RWPE1 (cell line): ENCODE data around the gene SLAIN2.

Experiments
- CTCF ChIA-PET: fragments of 350-600 bp; sonication (Branson Sonifier 250); formaldehyde crosslinking; extraction: SDS; loops from one replicate; lab custom pipeline; 2021; lab: Yijun Ruan, JAX
- POLR2A ChIA-PET: fragments of 400-600 bp; formaldehyde crosslinking; extraction: SDS; loops from one replicate; lab custom pipeline; 2020; ENCODE audit warnings: antibody characterized with exemption; ENCODE audit not compliant: low non-redundant PET; lab: Yijun Ruan, JAX
- DNase-seq: peaks from one replicate; pipeline ENCODE4 v3.0.0; 2012; ENCODE audit warnings: low spot score
- H3K27ac ChIP-seq: fragments of 450-650 bp; 2 replicates; pipeline ENCODE4 v1.5.1; 2017
- CTCF ChIP-seq: fragments of 450-650 bp; conservative IDR thresholded peaks from 2 replicates; pipeline ENCODE4 v1.5.1; 2017; ENCODE audit warnings: low read depth, mild to moderate bottlenecking

Gene SLAIN2

DNA sequence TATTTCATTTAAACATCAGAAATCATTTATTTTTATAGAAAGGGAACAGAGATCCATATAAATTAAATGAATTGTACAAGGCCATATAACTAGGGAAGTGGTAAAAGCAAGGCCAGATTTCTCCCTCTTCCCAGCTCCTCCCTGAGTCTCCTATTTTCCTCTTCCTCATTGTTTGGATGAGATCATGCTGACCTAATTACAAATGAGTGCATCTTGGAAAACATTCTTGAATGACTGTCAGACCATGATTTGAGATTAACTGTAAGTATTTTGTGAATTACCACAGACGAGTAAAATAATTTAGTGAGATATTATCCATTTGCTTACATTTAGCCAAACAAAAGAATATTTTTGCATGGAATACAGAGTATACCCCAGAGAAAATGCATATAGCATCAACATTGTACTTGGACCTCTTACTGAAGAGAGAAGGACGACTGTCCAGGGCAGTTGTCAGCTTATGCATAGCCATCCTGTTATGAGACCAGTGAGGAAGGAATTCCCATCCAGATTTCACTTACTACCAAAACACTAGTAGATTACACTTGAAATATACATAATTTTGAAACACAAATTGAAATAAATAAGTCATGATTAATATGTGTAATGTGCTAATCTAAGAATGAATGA, 47.3 kb downstream of the SLAIN2 start:
- no peak overlapping the region for H3K27ac ChIP-seq
- DNase-seq: no peak
- CTCF ChIA-PET: no interaction called here
- POLR2A ChIA-PET: no interaction called here
- no peak for TF ChIP-seq CTCF

DNA sequence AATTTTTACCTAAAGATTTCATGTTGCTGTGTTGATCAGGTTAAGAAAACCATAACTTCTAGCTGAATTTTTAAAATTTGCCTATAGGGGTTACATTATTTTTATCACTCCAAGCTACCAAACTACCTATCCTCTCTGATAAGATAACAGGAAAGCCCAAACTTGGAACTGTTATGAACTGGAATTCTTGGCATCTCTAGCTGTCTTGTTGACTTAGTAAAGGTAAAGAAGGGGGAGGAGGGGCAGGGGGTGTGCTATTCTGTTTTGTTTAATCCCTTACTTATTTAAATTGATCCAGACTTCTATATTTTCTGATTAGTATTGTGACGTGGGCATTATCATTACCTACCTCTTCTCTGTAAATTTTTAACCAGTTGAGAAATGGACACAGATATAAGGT, 54.7 kb downstream of the SLAIN2 start:
- ChIA-PET POLR2A (no interaction called here), CTCF (interaction anchor here (0.7 kb wide), 1 partner anchor 87 kb away, joined by 3 read pairs; the partner anchor contains the start of gene SLC10A4)
- no peak for DNase-seq
- no peak for TF ChIP-seq CTCF
- H3K27ac ChIP-seq: no peak overlapping the region

- CTCF ChIA-PET: no interaction called here
- POLR2A ChIA-PET: no interaction called here
Measured at GRCh38 chr4:48400416-48400815, 59.1 kb downstream of the SLAIN2 start.

GRCh38 chr4:48403358-48403757, 62.0 kb downstream of the SLAIN2 start:
- no peak for DNase-seq
- ChIA-PET CTCF (no interaction called here), POLR2A (no interaction called here)
- no peak overlapping the region for H3K27ac ChIP-seq
- TF ChIP-seq CTCF: no peak

More at GRCh38 chr4:48400416-48400815, 59.1 kb downstream of the SLAIN2 start:
- TF ChIP-seq CTCF: no peak
- DNase-seq: no peak
- no peak overlapping the region for H3K27ac ChIP-seq

DNA sequence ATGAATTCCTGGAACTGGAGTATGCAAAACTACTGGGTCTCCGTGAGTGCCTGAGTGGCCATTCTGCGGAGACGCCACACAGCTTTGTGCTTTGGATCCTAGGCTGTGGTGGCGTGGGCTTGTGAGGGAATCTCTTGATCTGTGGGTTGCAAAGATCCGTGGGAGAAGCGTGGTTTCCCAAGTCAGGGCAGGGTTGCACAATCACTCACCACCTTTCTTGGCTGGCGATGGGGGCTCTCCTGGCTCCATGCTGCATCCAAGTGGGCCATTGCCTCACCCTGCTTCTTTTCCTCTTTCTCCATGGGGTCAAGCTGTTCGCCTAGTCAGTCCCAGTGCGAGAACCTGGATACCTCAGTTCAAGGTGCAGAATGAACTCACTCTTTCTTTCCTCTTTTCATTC, 62.5 kb downstream of the SLAIN2 start:
- no peak overlapping the region for H3K27ac ChIP-seq
- DNase-seq: no peak
- CTCF ChIA-PET: no interaction called here
- TF ChIP-seq CTCF: no peak
- POLR2A ChIA-PET: no interaction called here

- ChIA-PET POLR2A (no interaction called here), CTCF (no interaction called here)
- H3K27ac ChIP-seq: no peak overlapping the region
- no peak for DNase-seq
- TF ChIP-seq CTCF: no peak
Measured at GRCh38 chr4:48405924-48406323, 64.6 kb downstream of the SLAIN2 start.

GRCh38 chr4:48409203-48409602, 67.9 kb downstream of the SLAIN2 start:
- CTCF ChIA-PET: interaction anchor here (1.0 kb wide), 1 partner anchor 21 kb away, joined by 5 read pairs; no protein-coding TSS in a partner anchor
- DNase-seq: no peak
- TF ChIP-seq CTCF: no peak
- H3K27ac ChIP-seq: no peak overlapping the region
- POLR2A ChIA-PET: no interaction called here
